GM20000 (cell line): Measurements from ENCODE around the gene CEP41.

Source experiments
- DNase-seq: peaks from one replicate; pipeline ENCODE4 v3.0.0; 2012; ENCODE audit warnings: low spot score
- CTCF ChIP-seq: IDR thresholded peaks from 2 replicates; pipeline ENCODE4 v1.5.1; 2012; ENCODE audit warnings: mild to moderate bottlenecking, control low read depth; ENCODE audit errors: extremely low read depth, missing control alignments

CEP41 gene

GRCh38 chr7:130395421-130395820 lies 45.4 kb downstream of the CEP41 start:
- no peak for TF ChIP-seq CTCF
- DNase-seq: no peak

- TF ChIP-seq CTCF: no peak
Observed at GRCh38 chr7:130394421-130395195, 46.2 kb downstream of the CEP41 start.

GRCh38 chr7:130393841-130394411 lies 46.9 kb downstream of the CEP41 start:
- no peak for TF ChIP-seq CTCF
- DNase-seq: no peak

More at GRCh38 chr7:130394421-130395195, 46.2 kb downstream of the CEP41 start:
- DNase-seq: no peak

- no peak for TF ChIP-seq CTCF
- no peak for DNase-seq
Observed at GRCh38 chr7:130393101-130393561, 47.7 kb downstream of the CEP41 start.

- no peak for DNase-seq
- no peak for TF ChIP-seq CTCF
Observed at GRCh38 chr7:130390486-130390885, 50.3 kb downstream of the CEP41 start.

- no peak for DNase-seq
- no peak for TF ChIP-seq CTCF
Observed at GRCh38 chr7:130388671-130389070, 52.1 kb downstream of the CEP41 start.

GRCh38 chr7:130387628-130388403 lies 53.0 kb downstream of the CEP41 start:
- TF ChIP-seq CTCF: no peak
- no peak for DNase-seq
